ENCODE measurements around the gene ERC2.

Gene ERC2

DNA sequence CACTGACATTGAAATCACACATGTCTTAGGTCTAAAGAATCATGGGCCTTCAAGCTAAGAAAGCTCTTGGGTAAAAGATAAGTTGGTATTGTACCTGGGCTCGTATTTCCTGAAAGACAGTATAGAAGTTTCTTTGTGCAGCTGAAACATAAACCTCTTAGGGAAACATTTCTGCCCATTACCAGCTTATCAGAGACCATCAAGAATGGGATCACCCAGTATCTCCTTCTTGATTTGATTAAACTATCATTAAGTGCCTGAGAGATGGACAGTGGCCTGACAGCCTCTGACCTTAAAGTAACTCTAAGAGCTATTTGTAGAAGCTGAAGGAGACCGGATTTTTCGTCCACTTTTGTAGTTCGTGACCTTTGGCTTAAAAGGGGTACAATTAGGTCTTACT lies 265.3 kb downstream of the ERC2 start:
- Histone ChIP-seq H3K36me3 (ENCODE audit: insufficient read depth, low read length) (no peaks in the 10 kb centered on the region), H3K9ac (ENCODE audit: low read depth, low read length) (no peak overlapping the region), H3K4me1 (ENCODE audit: insufficient read depth, low read length) (no peaks in the 10 kb centered on the region), H3K9me3 (ENCODE audit: control insufficient read depth, insufficient read depth, low read length) (no peaks in the 10 kb centered on the region)

DNA sequence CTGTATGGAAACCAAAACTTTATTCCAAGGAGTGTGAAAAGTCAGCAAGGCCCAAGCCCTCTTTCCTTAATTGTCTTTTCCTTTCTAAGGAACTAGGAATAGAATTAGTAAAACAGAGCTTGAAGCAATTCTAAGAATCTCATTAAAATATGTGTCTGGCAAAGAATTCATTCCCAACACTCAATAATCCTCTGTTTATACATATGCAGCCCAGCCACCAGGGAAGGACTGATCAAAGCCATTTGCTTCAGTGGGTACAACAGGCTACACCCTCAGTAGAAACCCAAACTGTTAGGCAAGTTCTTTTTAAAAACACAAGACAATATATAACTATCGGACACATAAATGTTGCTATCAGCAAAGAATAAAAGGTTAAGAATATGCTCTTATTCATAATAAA lies 266.9 kb downstream of the ERC2 start:
- H3K4me1 ChIP-seq (ENCODE audit: insufficient read depth, low read length) = peaks cover 2% of the 10 kb centered on the region; the same call in 1 of the 2 replicates
- no peaks in the 10 kb centered on the region for H3K36me3 ChIP-seq (ENCODE audit: insufficient read depth, low read length)
- H3K9ac ChIP-seq (ENCODE audit: low read depth, low read length) = no peak overlapping the region
- no peaks in the 10 kb centered on the region for H3K9me3 ChIP-seq (ENCODE audit: control insufficient read depth, insufficient read depth, low read length)

- Histone ChIP-seq H3K36me3 (ENCODE audit: insufficient read depth, low read length) (no peaks in the 10 kb centered on the region), H3K9ac (ENCODE audit: low read depth, low read length) (no peak overlapping the region), H3K4me1 (ENCODE audit: insufficient read depth, low read length) (peaks cover 10% of the 10 kb centered on the region; the same call in 1 of the 2 replicates), H3K9me3 (ENCODE audit: control insufficient read depth, insufficient read depth, low read length) (no peaks in the 10 kb centered on the region)
Measured at GRCh38 chr3:56200251-56200650, 268.0 kb downstream of the ERC2 start.

DNA sequence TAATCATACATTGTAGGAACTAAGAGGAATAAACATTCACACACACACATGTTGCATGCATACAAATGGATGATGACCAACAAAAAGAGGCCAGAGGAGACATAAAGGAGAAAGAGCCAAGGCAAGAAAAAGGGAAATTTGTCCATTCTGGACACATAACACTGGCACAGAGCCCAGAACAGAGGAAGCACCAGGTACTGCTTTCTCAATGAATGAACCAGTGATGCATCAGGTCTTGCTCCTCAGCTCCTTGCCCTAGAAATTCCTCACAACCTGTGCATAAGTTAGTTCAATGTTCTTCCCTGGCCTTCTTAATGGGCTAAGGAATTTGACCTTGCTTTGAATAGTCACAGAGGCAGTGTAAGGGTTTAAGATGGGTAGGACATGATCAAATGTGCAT lies 270.3 kb downstream of the ERC2 start:
- H3K36me3 ChIP-seq (ENCODE audit: insufficient read depth, low read length) = no peaks in the 10 kb centered on the region
- no peaks in the 10 kb centered on the region for H3K9me3 ChIP-seq (ENCODE audit: control insufficient read depth, insufficient read depth, low read length)
- no peak overlapping the region for H3K9ac ChIP-seq (ENCODE audit: low read depth, low read length)
- H3K4me1 ChIP-seq (ENCODE audit: insufficient read depth, low read length) = peaks cover 10% of the 10 kb centered on the region; the same call in 1 of the 2 replicates

GRCh38 chr3:56197259-56197965 lies 270.9 kb downstream of the ERC2 start:
- H3K9me3 ChIP-seq (ENCODE audit: control insufficient read depth, insufficient read depth, low read length) = no peaks in the 10 kb centered on the region
- H3K9ac ChIP-seq (ENCODE audit: low read depth, low read length) = no peak overlapping the region
- peaks cover 10% of the 10 kb centered on the region; the same call in 1 of the 2 replicates for H3K4me1 ChIP-seq (ENCODE audit: insufficient read depth, low read length)
- no peaks in the 10 kb centered on the region for H3K36me3 ChIP-seq (ENCODE audit: insufficient read depth, low read length)

- peaks cover 10% of the 10 kb centered on the region; the same call in 1 of the 2 replicates for H3K4me1 ChIP-seq (ENCODE audit: insufficient read depth, low read length)
- H3K9ac ChIP-seq (ENCODE audit: low read depth, low read length) = no peak overlapping the region
- no peaks in the 10 kb centered on the region for H3K36me3 ChIP-seq (ENCODE audit: insufficient read depth, low read length)
- no peaks in the 10 kb centered on the region for H3K9me3 ChIP-seq (ENCODE audit: control insufficient read depth, insufficient read depth, low read length)
Measured at GRCh38 chr3:56196700-56197099, 271.6 kb downstream of the ERC2 start.

DNA sequence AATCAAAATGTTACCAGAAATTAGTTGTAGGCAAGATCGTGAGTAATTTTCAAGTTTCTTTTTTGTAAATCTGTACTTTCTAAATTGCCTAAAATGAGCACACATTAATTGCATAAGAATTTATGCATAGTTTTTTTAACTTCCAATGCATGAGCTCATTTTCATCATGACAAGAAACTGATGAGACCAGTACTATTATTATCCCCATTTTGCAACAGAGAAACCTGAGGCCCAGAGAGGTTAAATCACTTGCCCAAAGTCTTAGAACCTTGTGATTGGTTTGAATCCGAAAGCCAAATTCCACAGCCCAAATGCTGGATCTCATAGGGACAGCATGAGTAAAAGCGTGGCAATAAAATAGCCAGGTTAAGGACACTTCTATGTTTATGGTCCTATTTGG lies 274.7 kb downstream of the ERC2 start:
- no peaks in the 10 kb centered on the region for H3K9me3 ChIP-seq (ENCODE audit: control insufficient read depth, insufficient read depth, low read length)

GRCh38 chr3:56192001-56192400 lies 276.3 kb downstream of the ERC2 start:
- no peaks in the 10 kb centered on the region for H3K36me3 ChIP-seq (ENCODE audit: insufficient read depth, low read length)
- no peaks in the 10 kb centered on the region for H3K9me3 ChIP-seq (ENCODE audit: control insufficient read depth, insufficient read depth, low read length)
- H3K9ac ChIP-seq (ENCODE audit: low read depth, low read length) = no peak overlapping the region

More for the DNA sequence above, 274.7 kb downstream of the ERC2 start:
- no peak overlapping the region for H3K9ac ChIP-seq (ENCODE audit: low read depth, low read length)
- no peaks in the 10 kb centered on the region for H3K36me3 ChIP-seq (ENCODE audit: insufficient read depth, low read length)
- H3K4me1 ChIP-seq (ENCODE audit: insufficient read depth, low read length) = peaks cover 10% of the 10 kb centered on the region; the same call in 1 of the 2 replicates

DNA sequence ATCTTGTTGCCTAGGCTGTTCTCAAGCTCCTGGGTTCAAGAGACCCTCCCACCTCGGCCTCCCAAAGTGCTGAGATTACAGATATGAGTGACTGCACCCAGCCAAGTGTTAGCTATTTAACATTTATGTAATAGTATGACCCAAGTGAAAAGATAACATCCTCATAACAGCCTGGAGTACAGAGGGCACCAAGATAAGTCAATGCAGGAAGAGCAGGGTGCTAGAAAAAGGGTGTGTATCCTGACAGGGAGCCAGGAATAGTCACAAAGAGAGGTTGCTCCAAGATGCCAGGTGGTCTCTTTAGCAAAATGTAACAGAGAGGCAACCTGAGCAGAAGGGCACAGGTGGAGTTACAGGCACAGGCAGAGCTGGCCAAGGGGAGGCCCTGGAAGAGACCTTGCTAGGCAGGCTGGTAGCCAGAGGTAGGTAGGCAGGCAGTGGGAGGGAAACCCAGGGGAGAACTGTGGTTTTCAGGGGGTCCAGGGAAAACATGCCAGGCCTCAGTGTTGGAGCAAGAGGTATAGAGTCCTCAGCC lies 277.4 kb downstream of the ERC2 start:
- Histone ChIP-seq H3K4me1 (ENCODE audit: insufficient read depth, low read length) (0 out of 2 replicates have a peak, but pooled peaks cover 2% of the 10 kb centered on the region), H3K36me3 (ENCODE audit: insufficient read depth, low read length) (no peaks in the 10 kb centered on the region), H3K9me3 (ENCODE audit: control insufficient read depth, insufficient read depth, low read length) (no peaks in the 10 kb centered on the region), H3K9ac (ENCODE audit: low read depth, low read length) (no peak overlapping the region)

More at GRCh38 chr3:56192001-56192400, 276.3 kb downstream of the ERC2 start:
- peaks cover 10% of the 10 kb centered on the region; the same call in 1 of the 2 replicates for H3K4me1 ChIP-seq (ENCODE audit: insufficient read depth, low read length)

- H3K36me3 ChIP-seq (ENCODE audit: insufficient read depth, low read length) = no peaks in the 10 kb centered on the region
- no peak overlapping the region for H3K9ac ChIP-seq (ENCODE audit: low read depth, low read length)
- no peaks in the 10 kb centered on the region for H3K4me1 ChIP-seq (ENCODE audit: insufficient read depth, low read length)
- H3K9me3 ChIP-seq (ENCODE audit: control insufficient read depth, insufficient read depth, low read length) = no peaks in the 10 kb centered on the region
Measured at GRCh38 chr3:56190130-56190529, 278.1 kb downstream of the ERC2 start.

DNA sequence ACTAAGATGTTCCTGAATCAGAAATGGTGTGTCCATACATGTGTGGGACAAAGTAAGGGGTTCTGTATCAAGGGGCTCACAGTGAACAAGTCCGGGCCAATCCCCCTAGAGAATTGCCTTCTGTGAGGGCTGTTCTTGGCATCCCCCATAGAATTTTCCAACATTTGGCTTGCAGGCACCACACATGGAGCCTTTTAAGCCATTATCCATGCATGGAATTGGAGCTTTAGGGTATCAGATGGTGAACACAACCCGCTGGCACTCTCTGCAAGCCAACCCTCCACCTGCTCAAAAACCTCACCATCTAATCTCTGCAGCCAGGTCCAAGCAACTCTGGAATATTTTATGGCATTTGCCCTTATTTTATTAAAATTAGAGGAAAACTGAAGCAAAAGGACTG lies 278.7 kb downstream of the ERC2 start:
- no peaks in the 10 kb centered on the region for H3K9me3 ChIP-seq (ENCODE audit: control insufficient read depth, insufficient read depth, low read length)
- no peaks in the 10 kb centered on the region for H3K36me3 ChIP-seq (ENCODE audit: insufficient read depth, low read length)
- H3K4me1 ChIP-seq (ENCODE audit: insufficient read depth, low read length) = no peaks in the 10 kb centered on the region
- H3K9ac ChIP-seq (ENCODE audit: low read depth, low read length) = no peak overlapping the region

- Histone ChIP-seq H3K4me1 (ENCODE audit: insufficient read depth, low read length) (no peaks in the 10 kb centered on the region), H3K9me3 (ENCODE audit: control insufficient read depth, insufficient read depth, low read length) (no peaks in the 10 kb centered on the region), H3K36me3 (ENCODE audit: insufficient read depth, low read length) (no peaks in the 10 kb centered on the region), H3K9ac (ENCODE audit: low read depth, low read length) (no peak overlapping the region)
Measured at GRCh38 chr3:56188201-56188600, 280.1 kb downstream of the ERC2 start.

- no peaks in the 10 kb centered on the region for H3K9me3 ChIP-seq (ENCODE audit: control insufficient read depth, insufficient read depth, low read length)
- H3K36me3 ChIP-seq (ENCODE audit: insufficient read depth, low read length) = no peaks in the 10 kb centered on the region
- no peak overlapping the region for H3K9ac ChIP-seq (ENCODE audit: low read depth, low read length)
- H3K4me1 ChIP-seq (ENCODE audit: insufficient read depth, low read length) = no peaks in the 10 kb centered on the region
Measured at GRCh38 chr3:56187051-56187450, 281.2 kb downstream of the ERC2 start.

DNA sequence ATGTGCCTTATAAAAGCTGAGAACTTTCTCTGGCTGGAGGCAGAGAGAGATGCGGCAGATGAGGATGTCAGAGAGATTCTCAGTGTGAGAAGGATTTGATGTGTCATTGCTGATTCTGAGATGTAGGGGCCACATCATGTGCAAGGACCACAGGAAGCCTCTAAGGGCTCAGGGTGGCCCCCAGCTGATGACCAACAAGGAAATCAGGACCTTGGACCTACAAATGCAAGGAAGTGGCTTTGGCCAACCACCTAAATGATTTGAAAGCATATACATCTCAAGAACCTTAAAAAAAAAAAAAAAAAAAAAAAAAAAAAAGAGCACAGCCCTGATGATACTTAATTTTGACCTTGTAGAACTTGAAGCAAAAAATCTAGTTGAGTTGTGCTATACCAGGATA lies 282.4 kb downstream of the ERC2 start:
- Histone ChIP-seq H3K9me3 (ENCODE audit: control insufficient read depth, insufficient read depth, low read length) (no peaks in the 10 kb centered on the region), H3K36me3 (ENCODE audit: insufficient read depth, low read length) (no peaks in the 10 kb centered on the region), H3K9ac (ENCODE audit: low read depth, low read length) (no peak overlapping the region), H3K4me1 (ENCODE audit: insufficient read depth, low read length) (no peaks in the 10 kb centered on the region)

DNA sequence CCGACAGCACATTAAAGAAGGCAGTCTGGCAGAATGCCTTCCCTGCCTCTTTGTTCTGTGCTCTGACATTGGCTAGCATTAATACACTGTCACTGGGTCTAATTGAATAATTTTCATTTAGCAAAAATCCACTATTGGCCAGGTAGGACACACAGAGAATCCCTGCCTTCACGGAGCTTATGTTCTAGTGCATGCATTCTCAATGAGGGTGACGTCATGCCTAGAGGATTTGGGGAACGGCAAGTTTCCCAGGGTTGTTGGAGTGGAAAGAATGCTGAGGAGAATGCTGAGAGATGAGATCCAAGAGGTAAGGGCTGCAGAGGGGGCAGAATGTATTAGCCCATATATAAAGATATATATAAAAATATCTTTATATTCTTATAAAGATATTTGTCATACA lies 284.7 kb downstream of the ERC2 start:
- Histone ChIP-seq H3K4me1 (ENCODE audit: insufficient read depth, low read length) (no peaks in the 10 kb centered on the region), H3K36me3 (ENCODE audit: insufficient read depth, low read length) (no peaks in the 10 kb centered on the region), H3K9ac (ENCODE audit: low read depth, low read length) (no peak overlapping the region), H3K9me3 (ENCODE audit: control insufficient read depth, insufficient read depth, low read length) (no peaks in the 10 kb centered on the region)
